Esophagus squamous epithelium (tissue), 4 donors: Measurements from ENCODE around the gene TESK2.

Experiments
- CTCF ChIP-seq, 6 experiments: fragments of 450-650 bp in 4 of 6; fragments of 200-600 bp in 2 of 6; sonication (generic) in 2 of 6; IDR thresholded peaks; one replicate each; pipeline ENCODE4 v1.5.1; 2016 to 2019; ENCODE audit warnings: antibody characterized with exemption in 6 of 6, mild to moderate bottlenecking in 4 of 6, moderate library complexity in 4 of 6
- POLR2A ChIP-seq, 4 donors: fragments of 450-650 bp; IDR thresholded peaks; one replicate each; pipeline ENCODE4 v1.6.1; 2017; ENCODE audit warnings: antibody characterized with exemption in 4 of 4, mild to moderate bottlenecking in 4 of 4, moderate library complexity in 3 of 4

GRCh38 chr1:45444609-45445131 is 46.3 kb downstream of the TESK2 start:
- TF ChIP-seq CTCF (IDR thresholded peaks at IDR 0.05) (no peak), POLR2A (IDR thresholded peaks at IDR 0.05) (no peak)
